ENCODE results near the gene CAMK2G.
A peak's percentile ranks its signal among the peaks of the same experiment; 100 is the strongest.
"Not testable (repeated sequence)": the region's sequence is repeated elsewhere in the genome, so short reads cannot be mapped to it uniquely, and the experiment has no call there.

CAMK2G gene

GRCh38 chr10:73788864-73789658, 85.3 kb downstream of the CAMK2G start:
- DNase-seq, result no peak

- DNase-seq, result not testable (repeated sequence)
Observed at GRCh38 chr10:73787031-73787800, 87.1 kb downstream of the CAMK2G start.

- no peak for DNase-seq
Observed at GRCh38 chr10:73786512-73786885, 87.9 kb downstream of the CAMK2G start.

- no peak for DNase-seq
Observed at GRCh38 chr10:73785721-73786511, 88.4 kb downstream of the CAMK2G start.

GRCh38 chr10:73785211-73785720, 89.1 kb downstream of the CAMK2G start, which contains the start of gene ZSWIM8:
ZSWIM8 (plus strand) TSS chr10:73785606; CDS start chr10:73785879, 273 bp downstream.
- peak; percentile 90 for DNase-seq

- DNase-seq, result no peak
Observed at GRCh38 chr10:73782749-73783085, 91.6 kb downstream of the CAMK2G start.

GRCh38 chr10:73781879-73782748, 92.2 kb downstream of the CAMK2G start, which contains the start of gene CHCHD1:
CHCHD1 (plus strand) TSS chr10:73782048; CDS start chr10:73782076, 28 bp downstream.
- DNase-seq, result peak; percentile 51

GRCh38 chr10:73781548-73781878, 92.8 kb downstream of the CAMK2G start:
- no peak for DNase-seq

GRCh38 chr10:73780966-73781365, 93.4 kb downstream of the CAMK2G start:
- no peak for DNase-seq

- DNase-seq, result no peak
Observed at GRCh38 chr10:73780301-73780700, 94.1 kb downstream of the CAMK2G start.

- no peak for DNase-seq
Observed at GRCh38 chr10:73779539-73780197, 94.7 kb downstream of the CAMK2G start.

GRCh38 chr10:73779018-73779417, 95.3 kb downstream of the CAMK2G start:
- DNase-seq, result no peak

GRCh38 chr10:73774637-73775036, 99.7 kb downstream of the CAMK2G start:
- DNase-seq, result no peak

- DNase-seq, result no peak
Observed at GRCh38 chr10:73773152-73773879, 101.0 kb downstream of the CAMK2G start.

GRCh38 chr10:73772281-73773151, 101.8 kb downstream of the CAMK2G start:
- DNase-seq, result peak; percentile 51

GRCh38 chr10:73771722-73772280, 102.6 kb downstream of the CAMK2G start:
- peak; percentile 4 for DNase-seq

GRCh38 chr10:73769396-73769795, 105.0 kb downstream of the CAMK2G start:
- no peak for DNase-seq

GRCh38 chr10:73768881-73769280, 105.5 kb downstream of the CAMK2G start:
- peak; percentile 19 for DNase-seq

- DNase-seq, result no peak
Observed at GRCh38 chr10:73765066-73765465, 109.3 kb downstream of the CAMK2G start.

Measured in DMS153 (cell line).